Activated T-helper 17 cell treated with anti-CD3 and anti-CD28 coated beads, Interleukin-2, amount 50 U/mL, for 72 hours (primary cell): ENCODE data around the gene PLBD2. TPM values are rescaled to one million over a fixed set of nuclear protein-coding genes. Genes with fewer than 3 reads are reported as not detected.

Experiments used
- ATAC-seq: fragments of 150-1000 bp; cut with Tn5 transposase; replicated peaks from 2 replicates; pipeline ENCODE4 v1.10.0; 2021; ENCODE audit warnings: mild to moderate bottlenecking, moderate library complexity
- H3K27ac Mint-ChIP-seq: one replicate; pipeline ENCODE4 v1.8.0; 2022; ENCODE audit warnings: mixed read lengths
- H3K27me3 Mint-ChIP-seq: one replicate; pipeline ENCODE4 v1.8.0; 2022; ENCODE audit warnings: mixed read lengths
- H3K36me3 Mint-ChIP-seq: one replicate; pipeline ENCODE4 v1.8.0; 2022; ENCODE audit warnings: low read depth, mild to moderate bottlenecking, mixed read lengths
- H3K4me1 Mint-ChIP-seq: one replicate; pipeline ENCODE4 v1.8.0; 2022; ENCODE audit warnings: mixed read lengths
- H3K4me3 Mint-ChIP-seq: one replicate; pipeline ENCODE4 v1.8.0; 2022; ENCODE audit warnings: mild to moderate bottlenecking, mixed read lengths
- H3K9me3 Mint-ChIP-seq: one replicate; pipeline ENCODE4 v1.8.0; 2022; ENCODE audit warnings: mixed read lengths
- total RNA-seq, 2 donors: library from RNA; stranded (reverse); gene quantifications; one replicate each; pipeline ENCODE4 v1.2.3, GENCODE V29; 2022

Gene PLBD2
- total RNA-seq, 2 donors from 2014 or later = 18.5 to 21.5 TPM

DNA sequence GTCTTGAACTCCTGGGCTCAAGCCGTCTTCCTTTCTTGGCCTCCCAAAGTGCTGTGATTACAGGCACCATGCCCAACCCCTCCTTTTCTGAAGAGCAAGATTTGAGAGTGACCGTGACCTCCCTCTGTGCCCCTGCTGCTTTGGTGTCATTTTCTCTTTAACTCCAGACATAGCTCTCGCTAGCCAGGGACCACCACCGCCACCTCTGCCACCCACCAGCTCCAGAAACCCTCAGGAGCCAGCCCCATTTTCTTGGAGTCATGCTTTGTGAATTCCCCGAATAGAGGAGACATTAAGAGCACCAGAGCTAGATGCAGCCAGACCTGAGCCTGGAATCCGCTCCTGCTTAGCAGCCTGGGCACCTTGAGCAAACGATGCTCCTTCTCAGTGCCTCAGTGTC is 81.9 kb downstream of the PLBD2 start:
- H3K27me3 Mint-ChIP-seq = peaks cover 20% of the 10 kb centered on the region
- no peaks in the 10 kb centered on the region for H3K9me3 Mint-ChIP-seq
- no peak overlapping the region for H3K27ac Mint-ChIP-seq
- H3K4me3 Mint-ChIP-seq = no peak overlapping the region
- H3K4me1 Mint-ChIP-seq = no peaks in the 10 kb centered on the region
- no peak for ATAC-seq
- H3K36me3 Mint-ChIP-seq = no peaks in the 10 kb centered on the region

Other genes with a start within 250 kb of the PLBD2 start
- 10 to 100 TPM in 1 of 2 donors, 1 to 10 TPM in 1; 1.0 to 21.3 TPM for gene RASAL1, start 222.8 kb upstream of the PLBD2 start, total RNA-seq
- gene CFAP73, start 208.9 kb upstream of the PLBD2 start, total RNA-seq = 1 to 10 TPM in 1 of 2 donors, under 1 TPM in 1; 0.32 to 1.2 TPM
- gene DDX54, start 173.1 kb upstream of the PLBD2 start, total RNA-seq = 10 to 100 TPM; 47.4 to 86.9 TPM
- 10 to 100 TPM; 14.2 to 23.9 TPM for gene RITA1, start 172.9 kb upstream of the PLBD2 start, total RNA-seq
- gene TPCN1, start 137.1 kb upstream of the PLBD2 start, total RNA-seq = 10 to 100 TPM; 29.4 to 67.7 TPM
- 10 to 100 TPM; 23.2 to 28.4 TPM for gene SLC8B1, start 23.5 kb upstream of the PLBD2 start, total RNA-seq
- not detected for gene SDS, start 45.3 kb downstream of the PLBD2 start, total RNA-seq
- under 1 TPM; 0.24 to 0.69 TPM for gene SDSL, start 63.8 kb downstream of the PLBD2 start, total RNA-seq
- not detected for gene LHX5, start 113.3 kb downstream of the PLBD2 start, total RNA-seq